IPS DF 19.7 (cell line): ENCODE data around the gene COL11A1.
"Not testable (repeated sequence)": the region's sequence is repeated elsewhere in the genome, so short reads cannot be mapped to it uniquely, and the experiment has no call there.

Experiments used
- DNase-seq: peaks from one replicate; pipeline ENCODE4 v3.0.0-alpha.2; 2013; ENCODE audit warnings: low read depth, low spot score

COL11A1 gene

GRCh38 chr1:103108376-103109150, at the start of gene COL11A1:
Gene COL11A1, minus strand, starts transcription at chr1:103108522. Its CDS starts 344 bp downstream, at chr1:103108178.
- peak; percentile 72 for DNase-seq

- DNase-seq = no peak
Observed at GRCh38 chr1:103156966-103157365, 48.6 kb upstream of the COL11A1 start.

- DNase-seq = no peak
Observed at GRCh38 chr1:103146166-103146565, 37.8 kb upstream of the COL11A1 start.

GRCh38 chr1:103145449-103145848, 37.1 kb upstream of the COL11A1 start:
- DNase-seq = no peak

GRCh38 chr1:103144681-103145080, 36.4 kb upstream of the COL11A1 start:
- DNase-seq = no peak

GRCh38 chr1:103142461-103142860, 34.1 kb upstream of the COL11A1 start:
- DNase-seq = no peak

GRCh38 chr1:103129796-103130195, 21.5 kb upstream of the COL11A1 start:
- DNase-seq = no peak

GRCh38 chr1:103129255-103129654, 20.9 kb upstream of the COL11A1 start:
- no peak for DNase-seq

- DNase-seq = not testable (repeated sequence)
Observed at GRCh38 chr1:103128256-103128655, 19.9 kb upstream of the COL11A1 start.

- no peak for DNase-seq
Observed at GRCh38 chr1:103125219-103125618, 16.9 kb upstream of the COL11A1 start.

GRCh38 chr1:103122983-103123720, 14.8 kb upstream of the COL11A1 start:
- DNase-seq = no peak

GRCh38 chr1:103120981-103121380, 12.7 kb upstream of the COL11A1 start:
- no peak for DNase-seq

- no peak for DNase-seq
Observed at GRCh38 chr1:103112546-103112945, 4.2 kb upstream of the COL11A1 start.

GRCh38 chr1:103111926-103112325, 3.6 kb upstream of the COL11A1 start:
- no peak for DNase-seq

GRCh38 chr1:103110701-103111100, 2.4 kb upstream of the COL11A1 start:
- DNase-seq = no peak

GRCh38 chr1:103109311-103109920, 1.1 kb upstream of the COL11A1 start:
- no peak for DNase-seq

GRCh38 chr1:103107741-103108375, 464 bp downstream of the COL11A1 start:
- no peak for DNase-seq

GRCh38 chr1:103106426-103107341, 1.6 kb downstream of the COL11A1 start:
- no peak for DNase-seq

GRCh38 chr1:103101399-103101798, 6.9 kb downstream of the COL11A1 start:
- DNase-seq = no peak

- DNase-seq = no peak
Observed at GRCh38 chr1:103089221-103089620, 19.1 kb downstream of the COL11A1 start.

GRCh38 chr1:103087256-103087655, 21.1 kb downstream of the COL11A1 start:
- DNase-seq = no peak
